NCI-H1417 treated with DMSO at 0.1 percent for 48 hours (cell line): Measurements from ENCODE around the gene EEF2.
"Not testable (repeated sequence)": the region's sequence is repeated elsewhere in the genome, so short reads cannot be mapped to it uniquely, and the experiment has no call there.

ENCODE experiments used
- DNase-seq: peaks from one replicate; lab custom pipeline; 2025; lab: John Stamatoyannopoulos, UW

The EEF2 gene

DNA sequence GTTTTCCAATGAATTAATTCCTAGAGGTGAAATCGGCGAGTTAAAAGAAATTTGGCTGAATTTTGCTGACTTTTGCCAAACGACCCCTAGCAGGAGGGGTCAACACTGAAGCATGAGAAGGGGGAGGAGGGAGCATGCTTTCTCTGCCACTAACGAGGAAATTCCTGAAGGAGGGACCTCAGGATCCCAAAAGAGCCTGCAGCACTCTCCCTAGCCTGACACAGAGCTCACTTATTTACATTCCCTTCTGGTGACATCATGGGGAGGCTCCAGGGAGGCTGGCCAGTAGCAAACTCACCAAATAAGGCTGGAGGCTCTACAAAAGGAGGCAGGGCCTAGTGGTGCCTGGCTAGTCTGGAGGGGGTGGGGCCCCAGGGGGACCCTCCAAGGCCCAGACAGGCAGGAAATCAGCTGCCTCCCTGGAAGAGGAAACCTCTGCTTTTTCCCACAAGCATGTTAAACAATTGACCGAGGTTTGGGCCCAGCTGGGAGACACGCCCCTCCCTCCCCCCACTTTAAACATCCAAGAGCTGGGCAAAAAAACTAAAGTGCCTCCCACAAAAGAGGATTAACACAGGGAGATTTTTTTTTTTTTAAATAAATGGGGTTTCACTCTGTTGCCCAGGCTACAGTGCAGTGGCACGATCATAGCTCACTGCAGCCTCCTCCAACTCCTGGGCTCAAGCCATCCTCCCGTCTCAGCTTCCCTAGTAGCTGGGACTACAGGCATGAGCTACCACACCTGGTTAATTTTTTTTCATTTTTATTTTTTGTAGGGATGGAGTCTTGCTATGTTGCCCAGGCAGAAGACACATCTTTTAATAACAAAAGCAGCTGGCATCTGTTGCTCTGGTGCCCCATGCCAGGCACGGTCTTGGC is 16.5 kb downstream of the EEF2 start:
- no peak for DNase-seq

DNA sequence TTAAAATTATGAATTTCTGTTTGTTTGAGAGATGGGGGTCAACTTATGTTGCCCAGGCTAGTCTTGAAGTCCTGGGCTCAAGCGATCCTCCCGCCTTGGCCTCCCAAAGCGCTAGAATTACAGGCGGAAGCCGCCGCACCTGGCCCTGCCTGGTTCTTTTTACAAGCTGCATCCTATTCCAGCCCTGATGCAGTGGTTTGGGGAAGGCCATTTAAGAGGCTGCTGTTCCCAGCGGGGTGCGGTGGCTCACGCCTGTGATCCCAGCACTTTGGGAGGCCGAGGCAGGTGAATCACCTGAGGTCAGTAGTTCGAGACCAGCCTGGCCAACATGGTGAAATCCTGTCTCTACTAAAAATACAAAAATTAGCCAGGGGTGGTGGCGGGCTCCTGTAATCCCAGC is 17.3 kb downstream of the EEF2 start:
- DNase-seq, result not testable (repeated sequence)

DNA sequence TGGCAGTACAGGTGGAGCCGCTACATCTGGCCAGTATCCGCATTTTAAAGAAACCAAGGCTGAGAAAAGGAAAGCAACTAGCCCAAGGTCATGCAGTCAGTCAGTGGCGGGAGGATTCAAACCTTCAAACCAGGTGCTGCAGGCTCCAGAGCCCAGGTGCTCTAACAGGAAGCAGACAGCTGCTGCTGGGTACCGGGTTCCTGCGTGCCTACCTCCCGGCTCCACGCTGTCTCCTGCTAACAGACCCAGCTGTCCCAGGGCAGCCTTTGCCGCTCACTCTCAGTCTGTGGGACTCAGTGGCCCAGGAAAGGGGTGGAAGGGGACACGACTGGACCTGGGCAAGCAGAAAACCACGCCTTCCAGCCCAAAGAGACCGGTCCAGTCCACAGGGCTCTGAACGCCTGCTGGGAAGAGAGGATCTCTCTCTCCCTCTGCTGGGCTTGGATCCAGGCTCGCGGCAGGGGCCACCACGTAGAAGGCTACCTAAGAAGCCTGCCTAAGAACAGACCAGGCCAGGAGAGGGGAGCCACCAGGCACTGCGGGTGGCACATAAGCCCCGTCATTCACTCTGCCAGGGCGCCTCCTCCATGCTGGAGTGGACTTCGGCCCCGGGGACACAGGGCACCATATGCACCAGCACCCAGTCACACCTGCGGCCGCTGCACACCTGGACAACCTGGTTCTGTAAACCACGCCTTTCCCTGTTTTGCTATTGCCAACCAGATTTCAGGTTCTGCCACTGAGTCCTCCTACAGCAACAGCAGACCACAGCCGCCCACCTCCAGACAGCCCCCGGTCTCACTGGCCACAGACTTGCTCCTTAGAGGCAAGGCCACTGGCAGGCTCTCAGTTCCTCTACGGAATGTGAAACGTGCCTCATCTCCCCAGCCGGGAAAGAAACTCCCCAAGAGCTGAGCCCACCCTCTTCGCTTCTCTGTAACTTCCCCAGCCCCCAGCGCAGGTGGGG is 18.9 kb downstream of the EEF2 start:
- DNase-seq, result no peak

DNA sequence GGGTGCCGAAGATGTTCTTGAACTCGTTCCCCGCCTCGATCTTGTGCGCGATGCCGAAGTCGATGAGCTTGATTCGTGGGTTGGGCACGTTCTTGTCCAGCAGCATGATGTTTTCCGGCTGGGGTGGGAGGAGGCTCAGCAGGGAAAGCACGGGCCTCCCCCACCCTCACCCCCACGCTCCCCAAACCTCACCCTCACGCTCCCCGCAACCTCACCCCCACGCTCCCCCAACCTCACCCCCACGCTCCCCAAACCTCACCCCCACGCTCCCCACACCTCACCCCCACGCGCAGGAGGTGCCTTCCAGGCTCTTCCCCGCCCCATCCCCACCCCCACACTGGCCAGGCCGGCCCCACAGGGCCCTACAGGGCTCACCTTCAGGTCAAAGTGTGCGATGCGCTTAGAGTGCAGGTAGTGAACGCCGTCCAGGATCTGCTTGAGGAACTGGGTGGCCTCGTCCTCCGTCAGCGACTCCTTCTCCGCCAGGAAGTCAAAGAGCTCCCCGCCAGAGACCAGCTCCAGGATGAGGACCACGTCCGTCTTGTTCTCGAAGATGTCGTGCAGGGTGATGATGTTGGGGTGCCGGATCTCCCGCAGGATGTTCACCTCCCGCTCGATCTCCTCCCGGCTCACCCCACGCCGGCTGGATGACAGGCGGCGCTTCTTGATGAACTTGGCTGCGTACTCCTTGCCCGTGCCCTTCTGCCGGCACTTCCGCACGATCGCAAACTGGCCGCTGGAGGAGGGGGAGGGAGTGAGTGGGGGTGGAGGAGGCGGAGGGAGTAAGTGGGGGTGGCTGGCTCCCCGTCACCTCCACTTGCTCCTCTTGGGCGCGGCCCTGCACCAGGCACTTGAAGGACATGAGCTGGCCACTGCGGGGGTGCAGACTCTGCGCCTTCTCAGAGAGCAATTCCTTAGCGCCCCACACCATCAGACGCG is 20.7 kb downstream of the EEF2 start:
- DNase-seq, result no peak

DNA sequence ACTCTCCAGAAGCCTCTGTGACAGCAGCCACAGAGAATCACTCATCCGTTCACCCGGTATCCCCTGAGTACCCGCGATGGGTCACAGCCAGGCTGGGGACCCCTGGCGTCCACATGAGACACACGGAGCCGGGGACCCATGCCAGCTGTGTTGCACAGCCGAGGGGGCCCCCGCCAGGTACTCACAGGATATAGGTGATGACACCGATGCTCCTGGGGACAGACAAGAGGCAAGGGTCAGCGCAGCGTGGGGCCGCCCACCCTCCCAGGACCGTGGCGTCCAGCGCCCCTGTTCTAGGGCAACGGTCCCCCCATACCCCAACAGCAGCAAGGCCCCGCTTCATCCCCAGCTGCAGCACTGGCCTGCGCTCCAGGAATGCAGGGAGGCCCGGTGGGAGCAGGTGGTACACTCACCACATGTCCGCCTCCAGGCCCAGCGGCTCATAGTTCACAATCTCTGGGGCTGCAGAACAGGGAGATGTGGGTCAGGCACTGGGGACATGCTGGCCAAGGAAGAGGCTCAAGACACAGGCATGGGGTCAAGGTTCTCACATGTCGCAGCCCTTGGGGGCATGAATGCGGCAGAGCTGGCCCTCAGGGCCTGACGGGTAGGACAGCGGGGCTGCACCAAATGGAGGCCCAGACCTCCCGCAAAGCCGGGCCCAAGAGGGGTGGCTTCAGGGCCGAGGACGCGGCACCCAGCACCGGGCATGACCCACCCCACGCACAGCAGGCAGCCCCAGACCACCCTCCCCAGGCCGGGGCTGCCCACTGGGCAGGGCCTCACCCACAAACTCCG is 21.6 kb downstream of the EEF2 start:
- DNase-seq, result no peak

DNA sequence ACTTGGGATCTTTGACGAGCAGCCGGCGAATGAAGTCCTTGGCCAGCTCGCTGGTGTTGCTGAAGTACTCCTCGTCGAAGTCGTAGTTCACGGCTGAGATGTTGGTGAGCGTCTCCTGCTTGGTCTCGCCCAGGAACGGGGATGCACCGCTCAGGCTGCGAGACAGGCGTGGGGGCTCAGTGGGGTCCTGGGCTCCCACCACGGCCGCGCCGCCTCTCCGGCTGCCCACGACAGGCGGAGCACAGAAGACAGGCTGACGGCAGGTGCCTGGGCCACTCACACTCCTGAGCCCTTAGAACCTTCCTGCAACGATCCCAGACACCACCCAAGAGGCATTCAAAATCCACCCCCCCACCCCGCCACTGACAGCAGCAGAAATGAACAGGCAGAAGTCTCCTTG is 24.3 kb downstream of the EEF2 start:
- no peak for DNase-seq

DNA sequence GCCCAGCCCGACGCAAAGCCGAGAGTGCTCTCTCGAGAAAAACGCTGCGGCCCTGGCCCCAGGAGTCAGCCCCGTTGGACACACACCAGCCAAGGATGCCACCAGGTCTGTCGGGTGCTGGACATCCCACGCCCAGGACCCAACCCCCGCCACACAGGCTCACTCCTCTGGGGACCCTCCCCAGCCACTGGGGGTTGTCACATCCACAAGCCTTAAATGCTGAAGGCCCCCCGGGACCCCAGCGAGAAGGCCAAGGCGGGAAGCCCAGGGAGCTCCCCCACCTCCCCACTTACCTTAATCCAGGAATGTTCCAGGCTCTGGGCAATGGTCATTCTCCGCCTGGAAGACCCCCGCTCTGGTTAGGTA is 25.5 kb downstream of the EEF2 start:
- DNase-seq, result no peak

DNA sequence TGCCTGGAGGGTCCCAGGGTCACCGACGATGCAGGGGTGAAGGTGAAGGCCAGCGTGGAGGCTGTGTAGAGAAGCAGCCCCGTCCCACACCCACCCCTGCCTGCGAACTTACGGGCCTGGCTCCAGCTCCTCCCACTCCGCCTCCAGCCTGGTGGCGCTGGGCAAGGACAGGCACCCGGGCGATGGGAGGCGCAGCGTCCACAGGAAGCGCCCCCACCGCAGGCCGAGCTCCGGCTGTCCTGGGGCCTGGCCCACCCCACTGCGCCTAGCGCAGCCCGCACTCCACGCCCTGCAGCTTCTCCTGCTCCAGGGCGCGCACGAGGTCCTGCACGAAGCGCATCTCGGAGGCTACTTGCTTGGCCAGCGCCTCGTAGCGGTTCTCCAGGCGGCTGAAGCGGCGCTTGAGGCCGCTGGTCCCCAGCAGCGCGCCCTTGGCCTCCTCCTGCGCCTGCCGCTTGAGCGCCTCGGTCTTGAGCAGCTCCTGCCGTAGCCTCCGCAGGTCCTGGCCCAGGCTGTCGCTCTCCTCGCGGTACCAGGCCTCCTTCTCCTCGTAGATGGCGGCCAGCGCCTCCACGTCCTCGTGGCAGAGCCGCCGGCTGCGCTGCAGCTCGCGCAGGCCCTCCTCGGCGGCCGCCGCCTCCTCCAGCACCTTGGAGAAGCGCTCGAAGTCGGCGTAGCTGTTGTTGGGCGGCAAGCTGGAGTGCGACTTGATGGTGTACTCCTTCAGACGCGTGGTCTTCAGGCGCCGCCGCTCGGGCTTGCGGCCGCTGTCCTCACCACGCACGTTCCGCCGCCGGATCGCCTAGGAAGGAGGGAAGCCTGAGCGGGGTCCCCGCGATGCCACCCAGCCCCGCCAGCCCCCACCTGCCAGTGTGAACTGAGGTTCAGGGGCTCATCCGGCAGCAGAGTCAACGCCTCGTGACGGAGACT is 26.2 kb downstream of the EEF2 start:
- no peak for DNase-seq

DNA sequence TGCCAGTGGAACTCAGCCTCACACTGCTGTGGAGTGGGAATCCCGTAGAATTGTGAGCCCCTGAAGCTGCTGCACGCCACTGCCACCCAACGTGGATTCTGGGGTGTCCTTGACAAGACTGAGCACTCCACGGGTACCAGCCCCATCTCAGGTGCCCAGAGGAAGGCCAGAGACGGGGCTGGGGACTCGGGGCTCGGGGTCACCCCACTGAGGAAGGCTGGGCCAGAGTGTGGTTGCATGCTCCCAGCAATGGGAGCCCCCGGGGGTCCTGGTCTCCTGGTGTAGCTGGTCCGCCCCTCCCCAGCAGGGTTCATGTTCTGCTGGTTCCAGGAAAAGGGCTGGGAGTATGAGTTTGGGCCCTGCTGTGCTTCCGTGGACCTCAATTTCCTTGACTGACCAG is 29.6 kb downstream of the EEF2 start:
- DNase-seq, result no peak

DNA sequence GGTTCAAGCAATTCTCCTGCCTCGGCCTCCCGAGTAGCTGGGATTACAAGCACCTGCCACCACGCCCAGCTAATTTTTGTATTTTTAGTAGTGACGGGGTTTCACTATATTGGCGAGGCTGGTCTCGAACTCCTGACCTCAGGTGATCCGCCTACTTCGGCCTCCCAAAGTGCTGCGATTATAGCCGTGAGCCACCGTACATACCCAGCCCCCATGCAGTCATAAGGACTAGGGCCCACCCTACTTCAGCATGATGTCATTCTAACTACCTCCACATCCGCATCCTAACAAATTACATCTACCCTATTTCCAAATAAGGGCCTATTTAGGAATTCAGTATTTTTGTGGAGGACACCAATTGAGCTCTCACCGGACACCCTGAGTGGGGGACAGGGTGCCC is 30.0 kb downstream of the EEF2 start:
- DNase-seq, result not testable (repeated sequence)

DNA sequence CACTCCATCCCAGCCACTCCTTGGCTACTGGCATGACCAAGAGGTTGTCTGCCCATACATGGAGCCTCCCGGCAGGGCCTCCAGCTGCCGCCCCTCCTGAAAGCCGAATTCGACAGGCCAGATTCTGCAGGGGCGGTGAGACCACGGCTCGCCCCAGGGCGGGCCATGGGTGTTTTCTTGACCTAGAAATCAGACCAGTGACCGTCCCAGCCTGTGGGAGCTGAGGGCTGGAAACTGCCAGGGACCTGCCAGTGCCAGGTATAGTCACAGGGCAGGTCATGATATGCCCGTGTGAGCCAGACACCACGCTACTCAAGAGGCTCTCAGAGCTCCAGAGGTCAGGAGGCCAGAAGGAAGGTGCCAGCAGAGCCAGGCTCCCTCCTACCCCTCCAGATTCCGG is 31.2 kb downstream of the EEF2 start:
- no peak for DNase-seq

DNA sequence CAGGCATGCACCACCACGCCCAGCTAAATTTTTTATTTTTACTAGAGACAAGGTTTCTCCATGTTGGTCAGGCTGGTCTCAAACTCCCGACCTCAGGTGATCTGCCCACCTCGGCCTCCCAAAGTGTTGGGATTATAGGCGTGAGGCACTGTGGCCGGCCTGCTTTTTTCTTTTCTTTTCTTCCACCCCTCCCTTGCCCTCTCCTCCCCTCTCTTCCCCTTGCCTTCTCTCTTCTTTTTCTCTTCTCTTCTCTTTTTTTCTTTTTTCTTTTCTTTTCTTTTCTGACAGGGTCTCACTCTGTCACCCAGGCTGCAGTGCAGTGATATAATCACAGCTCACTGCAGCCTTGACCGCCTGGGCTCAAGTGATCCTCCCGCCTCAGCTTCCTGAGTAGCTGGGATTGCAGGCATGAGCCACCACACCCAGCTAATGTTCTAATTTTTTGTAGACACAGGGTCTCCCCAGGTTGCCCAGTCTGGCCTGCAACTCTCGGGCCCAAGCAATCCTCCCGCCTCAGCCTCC is 32.4 kb downstream of the EEF2 start:
- not testable (repeated sequence) for DNase-seq

DNA sequence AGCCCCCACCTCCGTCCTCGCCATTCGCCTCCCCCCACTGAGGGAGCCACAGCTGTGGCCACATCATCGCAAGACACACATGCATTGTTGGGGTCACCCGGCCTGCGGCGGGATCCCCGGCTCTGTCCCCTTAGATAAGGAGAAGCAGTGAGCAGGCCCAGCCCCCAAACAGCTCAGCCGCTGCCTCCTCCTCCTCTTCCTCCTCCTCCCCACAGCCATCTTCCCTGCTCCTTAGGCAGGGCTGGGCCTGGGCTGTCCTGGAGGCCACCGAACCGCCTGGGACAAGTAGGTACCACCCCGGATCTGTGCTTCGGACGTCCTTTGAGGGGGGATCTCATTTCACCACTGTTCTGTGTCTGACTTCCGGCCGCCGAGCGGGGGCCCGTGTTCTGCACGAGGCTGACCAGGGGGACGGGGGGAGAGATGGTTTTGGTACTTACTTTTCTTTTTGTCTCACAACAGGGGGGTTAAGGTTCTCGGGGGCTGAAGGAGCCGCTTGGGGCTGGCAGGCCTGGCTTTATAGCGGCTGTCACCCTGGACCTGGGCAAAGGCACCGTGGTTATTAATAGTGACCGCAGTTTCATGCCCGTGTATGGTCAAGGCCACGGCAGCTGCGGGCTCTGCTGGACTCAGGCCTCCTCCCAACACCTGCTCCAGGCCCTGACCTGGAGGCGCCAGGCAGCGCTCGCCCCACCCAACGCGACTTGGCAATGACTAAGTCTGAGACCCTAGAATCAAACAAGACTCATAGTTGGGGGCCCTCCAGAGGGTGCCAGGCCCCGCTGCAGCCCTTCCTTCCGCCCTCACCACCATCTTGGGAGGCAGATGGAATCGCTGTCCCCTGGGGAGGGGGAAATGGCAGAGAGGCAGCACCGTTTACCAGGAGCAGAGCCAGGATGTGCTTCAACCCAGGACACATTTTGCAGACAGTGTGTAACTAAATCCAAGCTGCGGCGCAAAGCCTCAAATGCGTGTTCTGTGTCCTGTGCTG is 34.1 kb downstream of the EEF2 start:
- no peak for DNase-seq

DNA sequence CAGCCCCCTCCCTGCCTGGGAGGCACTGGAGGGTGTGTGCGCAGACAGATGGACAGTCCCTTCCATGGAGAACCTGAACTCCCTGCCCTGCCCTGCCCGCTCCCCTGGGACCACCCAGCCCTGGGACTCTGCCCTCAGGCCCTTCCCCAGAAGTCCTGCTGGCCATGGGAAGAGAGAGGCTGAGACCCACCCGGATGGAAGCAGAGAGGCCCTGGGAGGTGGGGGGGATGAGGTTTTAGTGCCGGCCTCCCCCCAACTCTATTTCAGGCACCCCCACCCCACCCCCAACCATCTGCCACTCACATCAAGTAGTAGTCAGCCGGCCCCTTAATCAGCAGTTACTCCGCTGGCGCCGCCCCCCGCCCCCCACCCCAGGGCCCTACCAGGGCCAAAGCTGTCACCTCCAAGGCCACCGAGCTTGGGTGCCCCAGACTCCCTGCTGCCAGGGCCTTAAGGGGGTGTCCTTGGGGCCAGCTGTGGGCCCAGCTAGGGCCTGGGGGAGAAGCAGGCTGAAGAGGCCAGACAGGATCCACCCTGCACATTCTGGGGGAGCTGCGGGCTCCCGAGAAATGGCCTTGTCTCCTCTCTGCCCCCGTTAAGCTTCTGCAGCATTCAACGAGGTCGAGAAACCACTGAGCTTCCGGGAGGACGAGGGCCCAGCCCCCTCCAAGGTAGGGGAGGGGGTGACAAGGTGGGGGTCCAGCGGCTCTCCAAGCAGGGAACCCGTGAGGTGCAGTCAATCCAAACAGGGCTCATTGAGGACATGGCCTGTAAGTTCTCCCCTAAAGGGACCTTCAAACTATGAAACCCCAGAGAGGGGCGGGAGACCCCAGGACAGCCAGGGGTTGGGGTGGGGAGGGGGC is 35.0 kb downstream of the EEF2 start:
- DNase-seq, result no peak

DNA sequence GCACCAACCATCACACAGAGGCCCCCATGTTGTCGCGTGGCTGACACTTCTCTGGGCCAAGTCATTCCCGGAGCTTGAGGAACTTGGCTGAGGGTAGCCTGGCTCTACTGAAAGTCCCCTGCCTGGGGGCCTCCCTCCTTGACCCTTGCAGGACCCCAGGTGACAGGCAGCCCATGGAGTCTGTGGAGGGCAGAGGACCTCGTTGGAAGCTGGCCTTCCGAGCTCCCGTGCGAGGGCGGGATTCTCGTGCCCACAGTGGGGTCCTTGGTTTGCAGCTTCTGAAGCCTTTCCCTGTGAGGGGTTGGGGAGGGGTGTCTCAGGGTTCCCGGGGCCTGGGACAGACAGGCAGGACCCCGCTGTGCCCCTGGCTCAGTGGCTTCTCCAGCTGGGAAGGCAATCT is 36.0 kb downstream of the EEF2 start:
- no peak for DNase-seq

DNA sequence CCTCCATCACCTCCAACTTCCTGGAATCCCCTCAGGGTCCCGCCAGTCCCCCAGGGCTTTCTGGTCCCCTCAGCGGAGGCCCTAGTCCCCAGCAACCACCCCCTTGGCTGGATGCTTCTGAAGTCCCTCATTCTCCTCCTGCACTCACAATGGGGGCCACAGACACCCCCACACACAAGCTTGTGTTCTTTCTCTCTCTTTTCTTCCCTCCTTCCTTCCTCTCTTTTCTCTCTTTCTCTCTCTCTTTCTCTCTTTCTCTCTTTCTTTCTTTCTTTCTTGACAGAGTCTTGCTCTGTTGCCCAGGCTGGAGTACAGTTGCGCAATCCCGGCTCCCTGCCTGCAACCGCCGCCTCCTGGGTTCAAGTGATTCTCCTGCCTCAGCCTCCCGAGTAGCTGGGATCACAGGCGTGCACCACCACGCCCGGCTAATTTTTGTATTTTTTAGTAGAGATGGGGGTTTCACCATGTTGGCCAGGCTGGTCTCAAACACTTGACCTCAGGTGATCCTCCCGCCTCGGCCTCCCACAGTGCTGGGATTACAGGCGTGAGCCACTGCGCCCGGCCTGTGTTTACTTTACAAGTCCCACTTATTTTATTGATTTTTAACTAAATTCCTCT is 37.8 kb downstream of the EEF2 start:
- DNase-seq, result not testable (repeated sequence)

DNA sequence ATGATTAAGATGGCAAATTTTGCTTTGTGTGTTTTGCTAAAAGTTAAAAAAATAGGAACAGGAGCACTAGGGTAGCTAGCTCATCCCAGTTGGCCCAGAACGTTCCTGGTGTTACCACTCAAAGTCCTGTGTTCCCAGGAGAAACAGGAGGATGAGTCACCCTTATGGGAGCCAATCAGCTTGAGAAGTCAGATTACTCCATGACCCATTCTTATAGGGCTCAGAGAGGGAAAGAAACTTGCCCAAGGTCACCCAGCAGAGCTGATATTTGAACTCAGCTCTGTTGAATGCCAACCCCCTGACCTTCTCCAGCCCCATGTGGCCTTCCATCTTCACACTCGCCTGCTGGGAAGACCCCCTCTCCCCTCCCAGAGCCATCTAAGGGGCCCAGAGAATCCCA is 39.4 kb downstream of the EEF2 start:
- DNase-seq, result no peak
